Diencephalon (tissue), 1 donor: Measurements from ENCODE around the gene OR2Z1. TPM values are rescaled to one million over a fixed set of nuclear protein-coding genes. Genes with fewer than 3 reads are reported as not detected.

Experiments
- small RNA-seq: library from RNA; depleted of rRNA; stranded (forward); fragments of <200 nt; gene quantifications from one replicate; pipeline ENCODE3, GENCODE V24; 2014
- total RNA-seq: library from RNA; depleted of rRNA; stranded (reverse); fragments of >200 nt; gene quantifications from one replicate; pipeline ENCODE4 v1.2.3, GENCODE V29; 2014

Gene OR2Z1
- total RNA-seq: not detected

GRCh38 chr19:8721334-8721733, at the start of gene OR2Z1:
Gene OR2Z1 (plus strand): TSS chr19:8721634. CDS start chr19:8731029, 9,395 bp downstream.

GRCh38 chr19:8698433-8699063, 22.9 kb upstream of the OR2Z1 start, which contains the start of gene ACTL9:
Gene ACTL9 (minus strand): TSS chr19:8698795. CDS start chr19:8698701, 94 bp downstream.

Small RNAs within 50 kb of the gene (small RNA-seq; reads per million reads assigned to genes)
- gene AC012616.1: not detected

Other genes with a start within 250 kb of the OR2Z1 start
- gene PRAM1, start 219.0 kb upstream of the OR2Z1 start, total RNA-seq: under 0.01 TPM
- 3.7 TPM for gene ZNF414, start 207.5 kb upstream of the OR2Z1 start, total RNA-seq
- 4.8 TPM for gene MYO1F, start 144.2 kb upstream of the OR2Z1 start, total RNA-seq
- gene ADAMTS10, start 110.9 kb upstream of the OR2Z1 start, total RNA-seq: 42.7 TPM
- not detected for gene NFILZ, start 91.0 kb upstream of the OR2Z1 start, total RNA-seq
- not detected for gene ACTL9, start 22.8 kb upstream of the OR2Z1 start, total RNA-seq
- 42.9 TPM for gene ZNF558, start 110.7 kb downstream of the OR2Z1 start, total RNA-seq
- gene MBD3L1, start 110.7 kb downstream of the OR2Z1 start, total RNA-seq: not detected